ENCODE measurements around the gene TNK2.

TNK2 gene

GRCh38 chr3:195887670-195888069 is 20.7 kb downstream of the TNK2 start:
- no peak for TF ChIP-seq EZH2 (IDR thresholded peaks at IDR 0.05; ENCODE audit: borderline replicate concordance, low read depth, low read length, severe bottlenecking)
- TF ChIP-seq, protein P1, sequence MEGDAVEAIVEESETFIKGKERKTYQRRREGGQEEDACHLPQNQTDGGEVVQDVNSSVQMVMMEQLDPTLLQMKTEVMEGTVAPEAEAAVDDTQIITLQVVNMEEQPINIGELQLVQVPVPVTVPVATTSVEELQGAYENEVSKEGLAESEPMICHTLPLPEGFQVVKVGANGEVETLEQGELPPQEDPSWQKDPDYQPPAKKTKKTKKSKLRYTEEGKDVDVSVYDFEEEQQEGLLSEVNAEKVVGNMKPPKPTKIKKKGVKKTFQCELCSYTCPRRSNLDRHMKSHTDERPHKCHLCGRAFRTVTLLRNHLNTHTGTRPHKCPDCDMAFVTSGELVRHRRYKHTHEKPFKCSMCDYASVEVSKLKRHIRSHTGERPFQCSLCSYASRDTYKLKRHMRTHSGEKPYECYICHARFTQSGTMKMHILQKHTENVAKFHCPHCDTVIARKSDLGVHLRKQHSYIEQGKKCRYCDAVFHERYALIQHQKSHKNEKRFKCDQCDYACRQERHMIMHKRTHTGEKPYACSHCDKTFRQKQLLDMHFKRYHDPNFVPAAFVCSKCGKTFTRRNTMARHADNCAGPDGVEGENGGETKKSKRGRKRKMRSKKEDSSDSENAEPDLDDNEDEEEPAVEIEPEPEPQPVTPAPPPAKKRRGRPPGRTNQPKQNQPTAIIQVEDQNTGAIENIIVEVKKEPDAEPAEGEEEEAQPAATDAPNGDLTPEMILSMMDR (IDR thresholded peaks at IDR 0.05; ENCODE audit: borderline replicate concordance, extremely low read depth, low read length, poor library complexity, severe bottlenecking), result no peak
- Histone ChIP-seq H3K27me3 (ENCODE audit: insufficient read depth, low read length, poor library complexity) (no peaks in the 10 kb centered on the region), H2AFZ (ENCODE audit: low read depth, low read length) (no peak overlapping the region), H3K4me2 (ENCODE audit: insufficient read depth, low read length) (no peak overlapping the region), H3K79me2 (ENCODE audit: insufficient read depth, low read length) (no peaks in the 10 kb centered on the region), H3K27ac (ENCODE audit: low read length) (no peak overlapping the region), H3K9me3 (ENCODE audit: insufficient read depth, low read length, severe bottlenecking) (no peaks in the 10 kb centered on the region), H3K4me1 (ENCODE audit: insufficient read depth, low read length) (no peaks in the 10 kb centered on the region), H3K4me3 (ENCODE audit: low read depth in 1 of 2, low read length in 2 of 2) (no peak overlapping the region), H4K20me1 (ENCODE audit: insufficient read depth, low read length) (peaks cover 11% of the 10 kb centered on the region; the same call in 1 of the 2 replicates), H3K9ac (ENCODE audit: low read depth, low read length) (no peak overlapping the region), H3K36me3 (ENCODE audit: insufficient read depth, low read length) (peaks cover 14% of the 10 kb centered on the region)
- no peak for ATAC-seq (ENCODE audit: insufficient read depth, low read depth)
- DNase-seq, result no peak

DNA sequence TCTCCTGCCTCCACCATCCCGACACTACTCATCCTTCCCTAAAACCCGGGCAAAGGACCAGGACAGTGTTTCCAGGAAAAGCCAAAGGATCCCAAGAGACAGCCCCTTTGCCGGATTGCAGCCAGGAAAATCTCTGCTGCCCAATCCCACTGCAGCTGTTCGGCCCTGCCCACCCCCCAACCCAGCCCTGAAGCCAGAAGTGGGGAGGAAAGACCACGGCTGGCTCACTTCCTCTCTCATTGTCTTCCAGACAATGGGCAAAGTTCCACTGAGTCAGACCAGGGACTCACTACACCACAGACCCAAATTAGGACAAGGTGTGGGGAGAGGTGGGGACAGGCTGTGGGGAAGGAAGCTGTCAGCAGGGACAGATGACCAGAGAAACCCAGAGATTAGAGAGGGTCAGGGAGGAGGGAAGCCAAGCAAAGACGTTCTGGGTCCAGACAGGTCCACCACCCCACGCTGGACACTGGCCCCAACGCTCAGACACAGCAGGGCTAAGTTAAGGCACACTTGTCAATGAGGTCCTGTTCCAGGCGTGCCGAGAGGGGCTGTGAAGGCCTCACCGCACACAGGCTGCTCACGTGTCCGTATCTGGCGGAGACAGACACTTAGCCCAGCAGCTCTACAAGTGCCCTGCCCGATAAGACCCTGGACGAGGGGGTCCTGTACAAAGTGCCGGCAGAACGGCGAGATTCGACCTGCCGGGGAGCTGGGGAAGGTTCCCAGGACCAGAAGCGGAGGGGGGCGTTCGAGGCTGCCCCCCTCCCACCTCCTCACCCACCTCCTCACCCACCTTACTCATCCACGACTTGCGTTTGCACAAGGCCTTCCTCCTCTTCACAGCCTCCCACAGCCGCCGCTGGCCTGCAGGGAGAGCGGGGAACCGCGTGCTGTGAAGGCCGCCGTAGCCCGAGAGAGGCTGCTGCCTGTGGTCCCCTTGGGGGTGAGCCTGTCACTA is 21.9 kb downstream of the TNK2 start:
- Histone ChIP-seq H3K4me1 (ENCODE audit: insufficient read depth, low read length) (no peaks in the 10 kb centered on the region), H3K27ac (ENCODE audit: low read length) (no peak overlapping the region)
- DNase-seq, result no peak

DNA sequence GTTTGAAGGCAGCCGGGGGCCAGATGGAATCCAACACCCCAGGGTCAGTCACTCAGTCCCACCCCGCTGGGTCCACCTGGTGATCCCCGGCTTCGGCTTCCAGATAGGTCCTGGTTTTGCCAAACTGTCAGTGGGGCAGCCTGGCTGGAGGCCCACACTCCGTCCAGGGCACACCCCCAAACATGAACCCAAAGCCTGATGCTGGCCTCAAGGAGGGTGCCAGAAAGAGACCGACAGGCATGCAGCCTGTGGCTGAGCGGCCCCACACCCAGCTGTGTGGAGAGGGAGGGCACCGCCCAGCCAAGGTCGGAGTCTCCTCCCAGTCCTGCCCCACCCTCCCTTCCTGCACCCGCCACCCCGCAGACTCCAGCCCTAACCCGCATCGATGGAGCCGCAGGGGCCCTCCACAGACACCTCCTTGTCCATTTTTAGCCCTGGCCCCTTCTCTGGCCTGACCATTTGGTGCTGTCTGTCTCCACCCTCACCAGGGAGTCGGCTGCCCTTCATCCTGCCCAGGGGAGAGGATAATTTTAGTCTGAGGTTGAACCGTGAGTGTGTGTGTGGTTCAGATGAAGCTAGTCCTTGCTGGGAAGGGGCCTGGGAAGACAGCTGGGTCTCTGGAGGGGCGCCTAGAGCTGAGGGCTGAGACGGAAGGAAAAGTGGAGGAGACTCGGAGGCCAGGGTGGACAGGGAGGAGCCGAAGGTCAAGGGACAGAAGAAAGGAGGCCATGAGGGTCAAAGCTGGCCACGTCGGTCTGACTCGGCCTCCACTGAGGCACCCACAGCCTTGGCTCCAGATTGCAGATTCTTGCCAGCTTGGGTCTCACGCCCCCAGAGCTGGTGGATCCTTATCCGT is 23.1 kb downstream of the TNK2 start:
- no peak overlapping the region for H3K27ac ChIP-seq (ENCODE audit: low read length)

More for the DNA sequence above, 21.9 kb downstream of the TNK2 start:
- no peak overlapping the region for H3K4me3 ChIP-seq (ENCODE audit: low read depth in 1 of 2, low read length in 2 of 2)
- H3K27me3 ChIP-seq (ENCODE audit: insufficient read depth, low read length, poor library complexity), result no peaks in the 10 kb centered on the region
- no peak; the same call in 2 of the 3 replicates for ATAC-seq (ENCODE audit: insufficient read depth, low read depth)
- H3K79me2 ChIP-seq (ENCODE audit: insufficient read depth, low read length), result no peaks in the 10 kb centered on the region
- no peak overlapping the region for H2AFZ ChIP-seq (ENCODE audit: low read depth, low read length)
- H3K9me3 ChIP-seq (ENCODE audit: insufficient read depth, low read length, severe bottlenecking), result no peaks in the 10 kb centered on the region
- H3K4me2 ChIP-seq (ENCODE audit: insufficient read depth, low read length), result no peak overlapping the region
- no peak overlapping the region for H3K9ac ChIP-seq (ENCODE audit: low read depth, low read length)
- TF ChIP-seq EZH2 (IDR thresholded peaks at IDR 0.05; ENCODE audit: borderline replicate concordance, low read depth, low read length, severe bottlenecking), result no peak
- TF ChIP-seq, protein P1 (IDR thresholded peaks at IDR 0.05; ENCODE audit: borderline replicate concordance, extremely low read depth, low read length, poor library complexity, severe bottlenecking), result no peak
- H4K20me1 ChIP-seq (ENCODE audit: insufficient read depth, low read length), result 0 out of 2 replicates have a peak, but pooled peaks cover 4% of the 10 kb centered on the region
- H3K36me3 ChIP-seq (ENCODE audit: insufficient read depth, low read length), result peaks cover 22% of the 10 kb centered on the region

More for the DNA sequence above, 23.1 kb downstream of the TNK2 start:
- DNase-seq (no peak), ATAC-seq (ENCODE audit: insufficient read depth, low read depth) (no peak)
- H3K36me3 ChIP-seq (ENCODE audit: insufficient read depth, low read length), result peaks cover 22% of the 10 kb centered on the region
- no peaks in the 10 kb centered on the region for H3K9me3 ChIP-seq (ENCODE audit: insufficient read depth, low read length, severe bottlenecking)
- no peaks in the 10 kb centered on the region for H3K27me3 ChIP-seq (ENCODE audit: insufficient read depth, low read length, poor library complexity)
- TF ChIP-seq, protein P1 (IDR thresholded peaks at IDR 0.05; ENCODE audit: borderline replicate concordance, extremely low read depth, low read length, poor library complexity, severe bottlenecking), result no peak
- TF ChIP-seq EZH2 (IDR thresholded peaks at IDR 0.05; ENCODE audit: borderline replicate concordance, low read depth, low read length, severe bottlenecking), result no peak
- H3K4me2 ChIP-seq (ENCODE audit: insufficient read depth, low read length), result no peak overlapping the region
- no peak overlapping the region for H3K4me3 ChIP-seq (ENCODE audit: low read depth in 1 of 2, low read length in 2 of 2)
- H3K79me2 ChIP-seq (ENCODE audit: insufficient read depth, low read length), result no peaks in the 10 kb centered on the region
- no peak overlapping the region for H3K9ac ChIP-seq (ENCODE audit: low read depth, low read length)
- H3K4me1 ChIP-seq (ENCODE audit: insufficient read depth, low read length), result no peaks in the 10 kb centered on the region
- 0 out of 2 replicates have a peak, but pooled peaks cover 4% of the 10 kb centered on the region for H4K20me1 ChIP-seq (ENCODE audit: insufficient read depth, low read length)
- no peak overlapping the region for H2AFZ ChIP-seq (ENCODE audit: low read depth, low read length)

All from DND-41 (cell line).